HepG2 (cell line): ENCODE measurements around the gene ESF1. TPM values are rescaled to one million over a fixed set of nuclear protein-coding genes. Genes with fewer than 3 reads are reported as not detected.
A peak's percentile ranks its signal among the peaks of the same experiment; 100 is the strongest.

Experiments used
- CBX5 ChIP-seq: sonication (generic); formaldehyde crosslinking; IDR thresholded peaks from 2 replicates; pipeline ENCODE4 v1.4.0; 2020; ENCODE audit warnings: missing genetic modification reagents, borderline replicate concordance
- CEBPG ChIP-seq: IDR thresholded peaks from 2 replicates; pipeline ENCODE4 v1.6.1; 2016
- EZH2 ChIP-seq: conservative IDR thresholded peaks from 2 replicates; pipeline ENCODE4 v1.6.1; 2012; ENCODE audit warnings: mild to moderate bottlenecking, low read depth, low read length, moderate library complexity
- GABPA ChIP-seq, 2 experiments: IDR thresholded peaks; 2 replicates each; pipeline ENCODE4 v1.6.1; 2011 to 2016; ENCODE audit warnings: low read depth in 2 of 2, low read length in 1 of 2, missing biosample characterization in 1 of 2, missing genetic modification characterization in 1 of 2
- HNF4A ChIP-seq: sonication (generic); formaldehyde crosslinking; IDR thresholded peaks from 2 replicates; pipeline ENCODE4 v1.4.0; 2020; ENCODE audit warnings: missing genetic modification reagents
- KLF16 ChIP-seq, 2 experiments: sonication (generic) in 1 of 2; formaldehyde crosslinking in 1 of 2; IDR thresholded peaks; 2 replicates each; pipeline versions ENCODE4 v1.6.1 to v1.8.0; 2016 to 2023; ENCODE audit warnings: missing genetic modification reagents in 2 of 2, missing compliant biosample characterization in 1 of 2
- TARDBP ChIP-seq: sonication (generic); formaldehyde crosslinking; IDR thresholded peaks from 2 replicates; pipeline ENCODE4 v1.8.0; 2022; ENCODE audit warnings: mild to moderate bottlenecking, missing genetic modification reagents
- ZFP1 ChIP-seq: IDR thresholded peaks from 2 replicates; pipeline ENCODE4 v1.6.1; 2016
- ZNF331 ChIP-seq: sonication (generic); formaldehyde crosslinking; IDR thresholded peaks from 2 replicates; pipeline ENCODE4 v1.4.0; 2020; ENCODE audit warnings: missing genetic modification reagents
- ZNF7 ChIP-seq: IDR thresholded peaks from 2 replicates; pipeline ENCODE4 v1.6.1; 2016; ENCODE audit warnings: missing biosample characterization, missing genetic modification reagents
- polyA plus RNA-seq, 8 experiments: library from polyadenylated mRNA; depleted of rRNA in 3 of 8; stranded (reverse) in 7 of 8; unstranded in 1 of 8; fragments of >200 nt; fragmentation: Illumina TruSeq in 4 of 8; extraction: Trizol in 4 of 8; gene quantifications; 2 replicates each; pipeline versions ENCODE4 v1.2.1 to v1.2.3, GENCODE V29; 2011 to 2016; ENCODE audit warnings: low read depth in 4 of 8, missing spikeins in 1 of 8, mixed read lengths in 1 of 8; ENCODE audit not compliant: insufficient read depth in 1 of 8
- total RNA-seq, 5 experiments: library from RNA; depleted of rRNA; stranded (reverse); fragments of >200 nt; fragmentation: Illumina TruSeq; extraction: Trizol; gene quantifications; 2 replicates each; pipeline ENCODE4 v1.2.3, GENCODE V29; 2016; ENCODE audit warnings: low read depth in 1 of 5
- TF ChIP-seq, protein P1 (sequence below): sonication (generic); formaldehyde crosslinking; IDR thresholded peaks from 2 replicates; pipeline ENCODE4 v1.4.0; 2020; ENCODE audit warnings: missing genetic modification reagents
- TF ChIP-seq, protein P2 (sequence below): sonication (generic); formaldehyde crosslinking; IDR thresholded peaks from 2 replicates; pipeline ENCODE4 v1.9.0; 2021; ENCODE audit warnings: mild to moderate bottlenecking, missing genetic modification reagents
- TF ChIP-seq, protein P3 (sequence below): sonication (generic); formaldehyde crosslinking; IDR thresholded peaks from 2 replicates; pipeline ENCODE4 v1.4.0; 2020; ENCODE audit warnings: missing genetic modification reagents

The ESF1 gene
- total and polyA plus RNA-seq, 2 of the 13 experiments (the other 11 are each of a cell fraction or from before 2014, with no cell fraction given): 7.3 to 66.9 TPM

DNA sequence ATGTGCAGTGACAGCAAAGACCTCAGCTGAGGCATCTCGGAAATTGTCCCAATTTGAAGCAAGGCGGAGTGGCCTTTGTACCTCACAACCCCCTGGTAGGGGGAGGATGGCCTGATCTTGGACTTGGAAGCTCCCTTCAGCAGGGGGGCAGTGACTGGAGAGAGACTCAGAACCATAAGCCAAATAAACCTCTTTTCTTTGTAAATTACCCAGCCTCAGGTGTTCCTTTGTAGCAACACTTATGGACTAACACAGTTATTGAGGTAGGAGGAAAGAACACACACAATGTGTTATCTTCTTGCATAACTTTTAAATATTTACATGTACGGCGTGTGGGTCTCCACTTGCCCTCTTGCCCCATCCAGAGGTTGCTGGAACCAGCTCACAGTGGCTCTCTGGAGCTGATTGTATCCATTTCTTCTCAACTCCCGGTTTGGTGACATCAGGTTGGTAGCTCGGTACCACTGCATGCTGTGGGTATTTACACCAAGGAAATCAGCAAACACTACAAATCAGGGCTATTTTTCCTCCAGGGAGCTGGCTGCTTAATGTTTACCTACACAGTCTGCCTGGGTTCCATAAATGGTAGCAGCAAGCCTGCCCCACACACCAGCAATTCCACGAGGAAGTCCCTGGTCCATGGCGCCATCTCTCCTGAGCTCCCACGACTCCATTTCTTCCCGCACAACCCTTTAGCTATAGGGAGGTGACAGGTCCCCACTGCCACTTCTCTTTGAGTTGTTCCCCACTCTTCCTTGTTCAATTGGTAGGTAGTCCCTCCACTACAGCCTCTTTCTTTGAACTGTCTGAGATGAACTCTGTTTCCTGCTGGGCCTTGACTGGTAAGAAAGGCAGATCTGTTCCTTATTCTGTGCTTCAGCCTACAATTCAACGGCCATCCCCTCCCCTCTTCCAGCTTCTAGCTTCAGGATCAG lies 91.7 kb downstream of the ESF1 start (continued):
- TF ChIP-seq EZH2 (no peak), HNF4A (peak; percentile 71; the same call in 1 of the 2 replicates), ZNF7 (no peak; the same call in 1 of the 2 replicates), TARDBP (CRISPR knock-in tag) (peak; percentile 63; the same call in 1 of the 2 replicates), CBX5 (CRISPR knock-in tag) (peak; percentile 81; the same call in 1 of the 2 replicates), CEBPG (CRISPR knock-in tag) (peak; percentile 90), ZFP1 (0 out of 2 replicates have a peak, but pooled peaks have one; percentile 64), ZNF331 (CRISPR knock-in tag) (peak; percentile 82), GABPA (IDR thresholded peaks at IDR 0.05; ENCODE audit: low read depth, low read length) (no peak), GABPA (CRISPR knock-in tag; IDR thresholded peaks at IDR 0.05; ENCODE audit: low read depth) (no peak), KLF16 (CRISPR knock-in tag; IDR thresholded peaks at IDR 0.05) (peak in 1 of 2 experiments; percentile 90; a peak in 2 of 4 replicates)
- TF ChIP-seq, protein P1, sequence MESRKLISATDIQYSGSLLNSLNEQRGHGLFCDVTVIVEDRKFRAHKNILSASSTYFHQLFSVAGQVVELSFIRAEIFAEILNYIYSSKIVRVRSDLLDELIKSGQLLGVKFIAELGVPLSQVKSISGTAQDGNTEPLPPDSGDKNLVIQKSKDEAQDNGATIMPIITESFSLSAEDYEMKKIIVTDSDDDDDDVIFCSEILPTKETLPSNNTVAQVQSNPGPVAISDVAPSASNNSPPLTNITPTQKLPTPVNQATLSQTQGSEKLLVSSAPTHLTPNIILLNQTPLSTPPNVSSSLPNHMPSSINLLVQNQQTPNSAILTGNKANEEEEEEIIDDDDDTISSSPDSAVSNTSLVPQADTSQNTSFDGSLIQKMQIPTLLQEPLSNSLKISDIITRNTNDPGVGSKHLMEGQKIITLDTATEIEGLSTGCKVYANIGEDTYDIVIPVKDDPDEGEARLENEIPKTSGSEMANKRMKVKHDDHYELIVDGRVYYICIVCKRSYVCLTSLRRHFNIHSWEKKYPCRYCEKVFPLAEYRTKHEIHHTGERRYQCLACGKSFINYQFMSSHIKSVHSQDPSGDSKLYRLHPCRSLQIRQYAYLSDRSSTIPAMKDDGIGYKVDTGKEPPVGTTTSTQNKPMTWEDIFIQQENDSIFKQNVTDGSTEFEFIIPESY: peak; percentile 70
- TF ChIP-seq, protein P2, sequence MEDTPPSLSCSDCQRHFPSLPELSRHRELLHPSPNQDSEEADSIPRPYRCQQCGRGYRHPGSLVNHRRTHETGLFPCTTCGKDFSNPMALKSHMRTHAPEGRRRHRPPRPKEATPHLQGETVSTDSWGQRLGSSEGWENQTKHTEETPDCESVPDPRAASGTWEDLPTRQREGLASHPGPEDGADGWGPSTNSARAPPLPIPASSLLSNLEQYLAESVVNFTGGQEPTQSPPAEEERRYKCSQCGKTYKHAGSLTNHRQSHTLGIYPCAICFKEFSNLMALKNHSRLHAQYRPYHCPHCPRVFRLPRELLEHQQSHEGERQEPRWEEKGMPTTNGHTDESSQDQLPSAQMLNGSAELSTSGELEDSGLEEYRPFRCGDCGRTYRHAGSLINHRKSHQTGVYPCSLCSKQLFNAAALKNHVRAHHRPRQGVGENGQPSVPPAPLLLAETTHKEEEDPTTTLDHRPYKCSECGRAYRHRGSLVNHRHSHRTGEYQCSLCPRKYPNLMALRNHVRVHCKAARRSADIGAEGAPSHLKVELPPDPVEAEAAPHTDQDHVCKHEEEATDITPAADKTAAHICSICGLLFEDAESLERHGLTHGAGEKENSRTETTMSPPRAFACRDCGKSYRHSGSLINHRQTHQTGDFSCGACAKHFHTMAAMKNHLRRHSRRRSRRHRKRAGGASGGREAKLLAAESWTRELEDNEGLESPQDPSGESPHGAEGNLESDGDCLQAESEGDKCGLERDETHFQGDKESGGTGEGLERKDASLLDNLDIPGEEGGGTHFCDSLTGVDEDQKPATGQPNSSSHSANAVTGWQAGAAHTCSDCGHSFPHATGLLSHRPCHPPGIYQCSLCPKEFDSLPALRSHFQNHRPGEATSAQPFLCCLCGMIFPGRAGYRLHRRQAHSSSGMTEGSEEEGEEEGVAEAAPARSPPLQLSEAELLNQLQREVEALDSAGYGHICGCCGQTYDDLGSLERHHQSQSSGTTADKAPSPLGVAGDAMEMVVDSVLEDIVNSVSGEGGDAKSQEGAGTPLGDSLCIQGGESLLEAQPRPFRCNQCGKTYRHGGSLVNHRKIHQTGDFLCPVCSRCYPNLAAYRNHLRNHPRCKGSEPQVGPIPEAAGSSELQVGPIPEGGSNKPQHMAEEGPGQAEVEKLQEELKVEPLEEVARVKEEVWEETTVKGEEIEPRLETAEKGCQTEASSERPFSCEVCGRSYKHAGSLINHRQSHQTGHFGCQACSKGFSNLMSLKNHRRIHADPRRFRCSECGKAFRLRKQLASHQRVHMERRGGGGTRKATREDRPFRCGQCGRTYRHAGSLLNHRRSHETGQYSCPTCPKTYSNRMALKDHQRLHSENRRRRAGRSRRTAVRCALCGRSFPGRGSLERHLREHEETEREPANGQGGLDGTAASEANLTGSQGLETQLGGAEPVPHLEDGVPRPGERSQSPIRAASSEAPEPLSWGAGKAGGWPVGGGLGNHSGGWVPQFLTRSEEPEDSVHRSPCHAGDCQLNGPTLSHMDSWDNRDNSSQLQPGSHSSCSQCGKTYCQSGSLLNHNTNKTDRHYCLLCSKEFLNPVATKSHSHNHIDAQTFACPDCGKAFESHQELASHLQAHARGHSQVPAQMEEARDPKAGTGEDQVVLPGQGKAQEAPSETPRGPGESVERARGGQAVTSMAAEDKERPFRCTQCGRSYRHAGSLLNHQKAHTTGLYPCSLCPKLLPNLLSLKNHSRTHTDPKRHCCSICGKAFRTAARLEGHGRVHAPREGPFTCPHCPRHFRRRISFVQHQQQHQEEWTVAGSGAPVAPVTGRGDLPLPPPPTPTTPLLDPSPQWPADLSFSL (CRISPR knock-in tag): peak; percentile 83; the same call in 1 of the 2 replicates
- TF ChIP-seq, protein P3, sequence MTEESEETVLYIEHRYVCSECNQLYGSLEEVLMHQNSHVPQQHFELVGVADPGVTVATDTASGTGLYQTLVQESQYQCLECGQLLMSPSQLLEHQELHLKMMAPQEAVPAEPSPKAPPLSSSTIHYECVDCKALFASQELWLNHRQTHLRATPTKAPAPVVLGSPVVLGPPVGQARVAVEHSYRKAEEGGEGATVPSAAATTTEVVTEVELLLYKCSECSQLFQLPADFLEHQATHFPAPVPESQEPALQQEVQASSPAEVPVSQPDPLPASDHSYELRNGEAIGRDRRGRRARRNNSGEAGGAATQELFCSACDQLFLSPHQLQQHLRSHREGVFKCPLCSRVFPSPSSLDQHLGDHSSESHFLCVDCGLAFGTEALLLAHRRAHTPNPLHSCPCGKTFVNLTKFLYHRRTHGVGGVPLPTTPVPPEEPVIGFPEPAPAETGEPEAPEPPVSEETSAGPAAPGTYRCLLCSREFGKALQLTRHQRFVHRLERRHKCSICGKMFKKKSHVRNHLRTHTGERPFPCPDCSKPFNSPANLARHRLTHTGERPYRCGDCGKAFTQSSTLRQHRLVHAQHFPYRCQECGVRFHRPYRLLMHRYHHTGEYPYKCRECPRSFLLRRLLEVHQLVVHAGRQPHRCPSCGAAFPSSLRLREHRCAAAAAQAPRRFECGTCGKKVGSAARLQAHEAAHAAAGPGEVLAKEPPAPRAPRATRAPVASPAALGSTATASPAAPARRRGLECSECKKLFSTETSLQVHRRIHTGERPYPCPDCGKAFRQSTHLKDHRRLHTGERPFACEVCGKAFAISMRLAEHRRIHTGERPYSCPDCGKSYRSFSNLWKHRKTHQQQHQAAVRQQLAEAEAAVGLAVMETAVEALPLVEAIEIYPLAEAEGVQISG (CRISPR knock-in tag): 0 out of 2 replicates have a peak, but pooled peaks have one; percentile 41
